A549 treated with AZD9567 at 1 μM for 4 hours (cell line): ENCODE results near the gene ROGDI. TPM values are rescaled to one million over a fixed set of nuclear protein-coding genes. Genes with fewer than 3 reads are reported as not detected.

ENCODE experiments used
- total RNA-seq: library from RNA; stranded (reverse); fragments of 200-300 nt; extraction: Qiagen RNA extraction; gene quantifications from 5 replicates; pipeline ENCODE4 v1.2.3, GENCODE V29; 2022; ENCODE audit not compliant: insufficient read depth

Gene ROGDI
- total RNA-seq, result 14.7 to 26.6 TPM (median 16.5 TPM) in 5 replicates

GRCh38 chr16:4801962-4802658, at the start of gene ROGDI:
ROGDI (minus strand) TSS chr16:4802633; CDS start chr16:4802571, 62 bp downstream.

GRCh38 chr16:4846901-4847773, 44.7 kb upstream of the ROGDI start, which contains the start of the genes GLYR1 and UBN1:
GLYR1 (minus strand) TSS chr16:4847288; CDS start chr16:4847265, 23 bp downstream.
UBN1 (plus strand) TSS chr16:4847481; CDS start chr16:4852918, 5,437 bp downstream.

GRCh38 chr16:4795181-4795827, 7.1 kb downstream of the ROGDI start, which contains the start of gene SMIM22:
SMIM22 (plus strand) TSS chr16:4795369; CDS start chr16:4795735, 366 bp downstream.

DNA sequence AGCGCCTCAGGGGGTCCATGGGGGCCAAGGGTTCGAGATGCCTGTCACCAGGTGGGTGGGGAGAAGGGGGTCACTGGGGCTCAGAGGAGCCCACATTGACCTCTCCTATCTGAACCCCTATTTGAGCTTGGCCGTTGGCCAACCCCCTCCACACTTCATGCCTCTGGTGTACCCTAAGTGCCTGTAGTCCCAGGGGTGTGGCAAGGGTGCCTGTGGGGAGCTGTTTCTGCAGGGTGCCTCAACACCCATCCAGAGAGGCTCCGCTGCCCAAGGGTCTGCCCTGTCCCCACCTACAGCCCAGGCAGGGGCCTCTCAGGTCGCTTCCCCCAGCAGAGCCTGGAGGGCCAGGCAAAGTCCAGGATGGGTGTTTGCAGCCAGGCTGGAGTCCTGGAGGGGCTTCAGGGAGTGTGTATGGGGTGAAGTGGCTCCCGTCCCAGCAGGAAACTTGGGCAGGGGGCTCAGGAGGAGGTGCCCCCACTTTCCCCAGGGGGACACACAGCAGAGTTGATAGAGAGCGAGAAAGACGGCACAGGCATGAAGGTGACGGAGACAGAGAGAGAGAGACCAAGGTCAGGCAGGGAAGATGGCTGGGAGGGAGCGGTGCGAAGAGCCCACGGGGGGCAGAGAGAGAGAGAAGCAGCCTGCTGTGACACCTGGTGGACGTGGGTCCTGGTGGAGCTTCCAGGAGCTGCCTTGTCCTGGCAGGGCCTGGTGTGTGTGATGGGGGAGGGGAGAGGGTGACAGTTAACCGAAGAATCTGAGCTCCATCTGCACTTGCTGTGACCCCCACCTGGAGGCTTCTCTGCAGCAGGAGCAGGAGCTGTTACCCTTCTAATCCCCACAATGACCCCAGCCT, 14.6 kb downstream of the ROGDI start, which contains the start of gene SEPTIN12:
Gene SEPTIN12, minus strand, starts transcription at position 719 of the 856 bp plus-strand sequence. Its CDS starts 700 bp downstream, at position 19.

DNA sequence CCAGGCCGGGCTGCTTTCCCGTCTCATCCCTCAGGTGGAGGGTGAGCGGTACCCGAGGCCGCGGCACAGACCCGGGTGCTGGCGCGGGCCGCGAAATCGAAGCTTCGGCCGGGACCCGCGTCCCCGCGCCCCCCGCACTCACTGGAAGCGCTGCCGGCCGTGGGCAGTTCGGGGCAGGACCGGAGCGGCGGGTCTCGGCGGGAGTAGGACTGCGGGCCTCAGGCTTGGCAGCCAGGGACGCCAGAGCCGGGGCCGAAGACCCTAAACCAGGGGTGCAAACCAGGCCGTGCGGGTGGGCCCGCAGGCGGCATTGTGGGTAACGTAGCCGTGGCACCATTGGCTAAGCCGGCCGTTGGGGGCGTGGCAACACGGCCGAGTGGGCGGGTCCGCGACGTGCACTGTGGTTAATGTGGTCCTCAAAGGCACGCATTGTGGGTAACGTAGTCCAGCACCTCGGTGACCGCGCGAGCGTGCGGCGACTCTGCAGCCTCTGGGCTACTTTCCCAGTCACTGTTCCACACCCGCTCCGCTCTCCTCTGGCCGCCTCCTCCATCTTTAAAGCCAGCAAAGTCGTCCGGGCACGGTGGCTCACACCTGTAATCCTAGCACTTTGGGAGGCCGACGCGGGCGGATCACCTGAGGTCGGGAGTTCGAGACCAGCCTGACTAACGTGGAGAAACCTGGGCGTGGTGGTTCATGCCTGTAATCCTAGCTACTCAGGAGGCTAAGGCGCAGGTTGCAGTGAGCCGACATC, 35.4 kb downstream of the ROGDI start, which contains the start of gene ZNF500:
Gene ZNF500, minus strand, starts transcription at position 288 of the 754 bp plus-strand sequence. CDS start 1,184 bp downstream, outside the sequence.

Other genes with a start within 250 kb of the ROGDI start
- gene C16orf96, start 246.3 kb downstream of the ROGDI start, total RNA-seq, result 0.02 to 0.06 TPM (median 0.05 TPM) in 3 of 5 replicates, not detected in the others
- 35.1 to 62.2 TPM (median 56.6 TPM) in 5 replicates for gene UBALD1, start 187.7 kb downstream of the ROGDI start, total RNA-seq
- 40.8 to 50.4 TPM (median 44.0 TPM) in 5 replicates for gene MGRN1, start 177.8 kb downstream of the ROGDI start, total RNA-seq
- 15.7 to 28.4 TPM (median 26.0 TPM) in 5 replicates for gene NUDT16L1, start 109.1 kb downstream of the ROGDI start, total RNA-seq
- gene ANKS3, start 68.4 kb downstream of the ROGDI start, total RNA-seq, result 17.4 to 28.8 TPM (median 27.4 TPM) in 5 replicates
- gene DNAAF8, start 68.1 kb downstream of the ROGDI start, total RNA-seq, result 1.3 to 1.7 TPM (median 1.5 TPM) in 4 of 5 replicates, not detected in the other
- 8.0 to 14.9 TPM (median 8.8 TPM) in 5 replicates for gene ZNF500, start 35.5 kb downstream of the ROGDI start, total RNA-seq
- gene SEPTIN12, start 14.3 kb downstream of the ROGDI start, total RNA-seq, result 0.18 to 0.26 TPM in 2 of 5 replicates, not detected in the others
- not detected in 5 replicates for gene SMIM22, start 7.3 kb downstream of the ROGDI start, total RNA-seq
- 43.4 to 47.9 TPM (median 46.8 TPM) in 5 replicates for gene GLYR1, start 44.7 kb upstream of the ROGDI start, total RNA-seq
- 27.4 to 28.9 TPM (median 28.1 TPM) in 5 replicates for gene UBN1, start 44.8 kb upstream of the ROGDI start, total RNA-seq
- 2.8 to 3.8 TPM (median 3.6 TPM) in 5 replicates for gene PPL, start 134.5 kb upstream of the ROGDI start, total RNA-seq
- gene SEC14L5, start 155.7 kb upstream of the ROGDI start, total RNA-seq, result 0.02 to 0.08 TPM (median 0.03 TPM) in 4 of 5 replicates, not detected in the other
- gene NAGPA, start 231.3 kb upstream of the ROGDI start, total RNA-seq, result 9.2 to 17.0 TPM (median 15.3 TPM) in 5 replicates